HepG2 (cell line): Measurements from ENCODE around the gene PHIP. TPM values are rescaled to one million over a fixed set of nuclear protein-coding genes. Genes with fewer than 3 reads are reported as not detected.
A peak's percentile ranks its signal among the peaks of the same experiment; 100 is the strongest.

ENCODE experiments used
- ATAC-seq: fragments of 200-7000 bp; cut with Tn5 transposase; 3 replicates; pipeline ENCODE4 v1.9.1; 2020; ENCODE audit warnings: mild to moderate bottlenecking, moderate library complexity
- BruUV-seq: library from RNA; stranded (reverse); fragments of 400-500 nt; replicated peaks from 2 replicates; lab custom pipeline; 2021; lab: Mats Ljungman, UMichigan
- CTCF ChIA-PET: fragments of 300-600 bp; formaldehyde crosslinking; extraction: SDS; loops from one replicate; lab custom pipeline; 2021; ENCODE audit warnings: low total read pairs, inconsistent platforms, low intra/inter-chr PET ratio; lab: Yijun Ruan, JAX
- POLR2A ChIA-PET: fragments of 350-600 bp; sonication (Branson Sonifier 250); formaldehyde crosslinking; loops from one replicate; lab custom pipeline; 2020; ENCODE audit warnings: antibody characterized with exemption, inconsistent platforms; lab: Yijun Ruan, JAX
- DNase-seq: peaks from one replicate; pipeline ENCODE4 v3.0.0-alpha.2; 2015; ENCODE audit warnings: low spot score
- FAIRE-seq: peaks from 3 replicates; lab custom pipeline; 2011; peaks lifted over from hg19 to GRCh38; lab: Jason Lieb, UNC
- H2AFZ ChIP-seq: one replicate; pipeline ENCODE4 v1.6.1; 2011; ENCODE audit warnings: low read length, inconsistent platforms
- H3K27ac ChIP-seq: fragments of 300-600 bp; 3 replicates; pipeline ENCODE4 v1.8.0; 2011; ENCODE audit warnings: mixed run types, mild to moderate bottlenecking, mixed read lengths, low read length, inconsistent platforms; ENCODE audit not compliant: insufficient read depth; ENCODE audit errors: extremely low read length
- H3K27me3 ChIP-seq, 2 experiments: fragments of 200-600 bp in 1 of 2; 2 replicates in 1 of 2; 3 replicates in 1 of 2; pipeline versions ENCODE4 v1.6.0 to v1.8.0; 2011; ENCODE audit warnings: low read length in 2 of 2, mild to moderate bottlenecking in 2 of 2, moderate library complexity in 2 of 2, inconsistent platforms in 1 of 2; ENCODE audit not compliant: insufficient read depth in 2 of 2, control insufficient read depth in 1 of 2
- H3K36me3 ChIP-seq, 2 experiments: fragments of 200-600 bp in 1 of 2; replicated peaks in 1 of 2; 2 replicates in 1 of 2; 3 replicates in 1 of 2; pipeline versions ENCODE4 v1.5.1 to v1.8.0; 2011; ENCODE audit warnings: low read length in 2 of 2, inconsistent platforms in 1 of 2; ENCODE audit not compliant: insufficient read depth in 2 of 2, control insufficient read depth in 1 of 2
- H3K4me1 ChIP-seq: 2 replicates; pipeline ENCODE4 v1.5.1; 2012; ENCODE audit warnings: low read length, inconsistent platforms; ENCODE audit not compliant: insufficient read depth
- H3K4me2 ChIP-seq: 2 replicates; pipeline ENCODE4 v1.6.0; 2011; ENCODE audit warnings: low read depth, low read length, inconsistent platforms
- H3K4me3 ChIP-seq, 3 experiments: fragments of 200-600 bp in 1 of 3; sonication (generic), shearing (Covaris generic) in 1 of 3; replicated peaks in 1 of 3; 2 replicates each; pipeline ENCODE4 v1.5.1; 2011 to 2016; ENCODE audit warnings: low read length in 3 of 3, inconsistent platforms in 2 of 3, low read depth in 2 of 3, mild to moderate bottlenecking in 2 of 3, control low read depth in 1 of 3, mixed read lengths in 1 of 3; ENCODE audit not compliant: insufficient read depth in 1 of 3
- H3K79me2 ChIP-seq: one replicate; pipeline ENCODE4 v1.6.1; 2011; ENCODE audit warnings: low read length, inconsistent platforms; ENCODE audit not compliant: insufficient read depth
- H3K9ac ChIP-seq: 2 replicates; pipeline ENCODE4 v1.6.0; 2011; ENCODE audit warnings: mild to moderate bottlenecking, low read depth, low read length, inconsistent platforms; ENCODE audit not compliant: insufficient read depth
- H3K9me3 ChIP-seq: 2 replicates; pipeline ENCODE4 v1.5.1; 2012; ENCODE audit warnings: mild to moderate bottlenecking, low read length
- H4K20me1 ChIP-seq: 2 replicates; pipeline ENCODE4 v1.6.0; 2011; ENCODE audit warnings: inconsistent platforms, mild to moderate bottlenecking, low read length, moderate library complexity; ENCODE audit not compliant: insufficient read depth
- CEBPB ChIP-seq: IDR thresholded peaks from 2 replicates; pipeline ENCODE4 v1.6.1; 2011; ENCODE audit warnings: low read depth, low read length, improper control_type of control experiment, borderline replicate concordance
- CEBPZ ChIP-seq: IDR thresholded peaks from 2 replicates; pipeline ENCODE4 v1.6.1; 2012; ENCODE audit warnings: low read length, improper control_type of control experiment
- DNMT1 ChIP-seq: sonication (generic); formaldehyde crosslinking; IDR thresholded peaks from 2 replicates; pipeline ENCODE4 v1.5.1; 2020; ENCODE audit warnings: mild to moderate bottlenecking, missing genetic modification reagents
- E2F5 ChIP-seq: sonication (generic); formaldehyde crosslinking; conservative IDR thresholded peaks from 2 replicates; pipeline ENCODE4 v1.4.0; 2020; ENCODE audit warnings: missing genetic modification reagents
- FOSL1 ChIP-seq: sonication (generic); formaldehyde crosslinking; IDR thresholded peaks from 2 replicates; pipeline ENCODE4 v1.9.0; 2021; ENCODE audit warnings: missing genetic modification reagents, borderline replicate concordance
- FOSL2 ChIP-seq: sonication (generic); formaldehyde crosslinking; IDR thresholded peaks from 2 replicates; pipeline ENCODE4 v1.4.0; 2020; ENCODE audit warnings: missing genetic modification reagents
- FOXP1 ChIP-seq, 2 experiments: fragments of 450-650 bp in 1 of 2; IDR thresholded peaks; 2 replicates each; pipeline ENCODE4 v1.6.1; 2017 to 2018; ENCODE audit warnings: antibody characterized with exemption in 1 of 2
- GATAD1 ChIP-seq: IDR thresholded peaks from 2 replicates; pipeline ENCODE4 v1.6.1; 2016; ENCODE audit warnings: missing genetic modification reagents, missing compliant biosample characterization
- POGZ ChIP-seq: sonication (generic); formaldehyde crosslinking; IDR thresholded peaks from 2 replicates; pipeline ENCODE4 v1.4.0; 2020; ENCODE audit warnings: mild to moderate bottlenecking, missing genetic modification reagents
- RBM22 ChIP-seq: fragments of 200-400 bp; formaldehyde crosslinking; optimal IDR thresholded peaks from 2 replicates; pipeline ENCODE3; 2017; ENCODE audit warnings: mild to moderate bottlenecking, low read length, moderate library complexity
- RCOR2 ChIP-seq: IDR thresholded peaks from 2 replicates; pipeline ENCODE4 v1.6.1; 2016; ENCODE audit warnings: missing biosample characterization, missing genetic modification reagents
- TCF12 ChIP-seq, 2 experiments: fragments of 450-650 bp in 1 of 2; sonication (generic) in 1 of 2; formaldehyde crosslinking in 1 of 2; IDR thresholded peaks; 2 replicates each; pipeline versions ENCODE4 v1.6.1 to v1.8.0; 2017 to 2022; ENCODE audit warnings: antibody characterized with exemption in 1 of 2, mild to moderate bottlenecking in 1 of 2, missing genetic modification reagents in 1 of 2, moderate library complexity in 1 of 2
- ZFP37 ChIP-seq: sonication (generic); formaldehyde crosslinking; IDR thresholded peaks from 2 replicates; pipeline ENCODE4 v1.4.0; 2020; ENCODE audit warnings: missing genetic modification reagents, borderline replicate concordance
- ZNF12 ChIP-seq: sonication (generic); formaldehyde crosslinking; IDR thresholded peaks from 2 replicates; pipeline ENCODE4 v1.5.0; 2020; ENCODE audit warnings: missing genetic modification reagents
- ZNF264 ChIP-seq: sonication (generic); formaldehyde crosslinking; IDR thresholded peaks from 2 replicates; pipeline ENCODE4 v1.4.0; 2020; ENCODE audit warnings: missing genetic modification reagents
- ZNF276 ChIP-seq: sonication (generic); formaldehyde crosslinking; IDR thresholded peaks from 2 replicates; pipeline ENCODE4 v1.4.0; 2020; ENCODE audit warnings: mild to moderate bottlenecking, low read depth, missing genetic modification reagents
- ZNF564 ChIP-seq: sonication (generic); formaldehyde crosslinking; IDR thresholded peaks from 2 replicates; pipeline ENCODE4 v1.8.1; 2023; ENCODE audit warnings: mild to moderate bottlenecking, missing genetic modification reagents
- ZNF644 ChIP-seq: IDR thresholded peaks from 2 replicates; pipeline ENCODE4 v1.6.1; 2016; ENCODE audit warnings: low read depth
- ZNF777 ChIP-seq: sonication (generic); formaldehyde crosslinking; IDR thresholded peaks from 2 replicates; pipeline ENCODE4 v1.4.0; 2020; ENCODE audit warnings: missing genetic modification reagents
- ZNF891 ChIP-seq: sonication (generic); formaldehyde crosslinking; IDR thresholded peaks from 2 replicates; pipeline ENCODE4 v1.5.0; 2020; ENCODE audit warnings: mild to moderate bottlenecking, missing genetic modification reagents
- in situ Hi-C: cut with HindIII; loops from 2 replicates; pipeline ENCODE4 v1.10.0; 2017; ENCODE audit warnings: low pct_unique_long_range_greater_than_20kb; ENCODE audit not compliant: extremely low pct_ligation_motif_present
- intact Hi-C: fragments of 100-400 bp; cut with micrococcal nuclease; formaldehyde crosslinking; loops from one replicate; pipeline ENCODE4 v1.10.0; 2022; ENCODE audit not compliant: unreplicated experiment
- polyA plus RNA-seq, 8 experiments: library from polyadenylated mRNA; depleted of rRNA in 3 of 8; stranded (reverse) in 7 of 8; unstranded in 1 of 8; fragments of >200 nt; fragmentation: Illumina TruSeq in 4 of 8; extraction: Trizol in 4 of 8; gene quantifications; 2 replicates each; pipeline versions ENCODE4 v1.2.1 to v1.2.3, GENCODE V29; 2011 to 2016; ENCODE audit warnings: low read depth in 4 of 8, missing spikeins in 1 of 8, mixed read lengths in 1 of 8; ENCODE audit not compliant: insufficient read depth in 1 of 8
- total RNA-seq, 5 experiments: library from RNA; depleted of rRNA; stranded (reverse); fragments of >200 nt; fragmentation: Illumina TruSeq; extraction: Trizol; gene quantifications; 2 replicates each; pipeline ENCODE4 v1.2.3, GENCODE V29; 2016; ENCODE audit warnings: low read depth in 1 of 5

Gene PHIP
- total and polyA plus RNA-seq, 2 of the 13 experiments (the other 11 are each of a cell fraction or from before 2014, with no cell fraction given), result 6.5 to 23.5 TPM

- H3K27me3 ChIP-seq, result no peaks in the 10 kb centered on the region
- H3K4me2 ChIP-seq, result no peak overlapping the region
- POLR2A ChIA-PET, result no interaction called here
- no peak overlapping the region for H3K4me3 ChIP-seq
- DNase-seq (peak; percentile 27), ATAC-seq (peak; percentile 80), FAIRE-seq (peak; percentile 44)
- CTCF ChIA-PET, result no interaction called here
- H4K20me1 ChIP-seq, result no peaks in the 10 kb centered on the region
- peaks cover 19% of the 10 kb centered on the region for H3K4me1 ChIP-seq
- peaks cover 26% of the 10 kb centered on the region for H3K79me2 ChIP-seq
- H3K9ac ChIP-seq, result no peak overlapping the region
- in situ Hi-C loops, result no loop called here
- no peak overlapping the region for H3K27ac ChIP-seq
- H3K36me3 ChIP-seq, result peaks cover 8 to 12% of the 10 kb centered on the region in 2 experiments; a peak in 4 of 5 replicates
- H3K9me3 ChIP-seq, result no peaks in the 10 kb centered on the region
- BruUV-seq, result no TSS peak
- intact Hi-C loops, result no loop called here
- H2AFZ ChIP-seq, result no peak overlapping the region
- TF ChIP-seq ZNF564 (peak; percentile 96), FOXP1 (IDR thresholded peaks at IDR 0.05) (no peak), FOXP1 (CRISPR knock-in tag; IDR thresholded peaks at IDR 0.05) (0 out of 2 replicates have a peak, but pooled peaks have one; percentile 25), DNMT1 (CRISPR knock-in tag) (no peak), RBM22 (no peak), E2F5 (CRISPR knock-in tag) (no peak), GATAD1 (no peak), TCF12 (IDR thresholded peaks at IDR 0.05) (no peak), TCF12 (CRISPR knock-in tag; IDR thresholded peaks at IDR 0.05) (no peak), ZNF891 (no peak), POGZ (CRISPR knock-in tag) (peak; percentile 42; the same call in 1 of the 2 replicates), ZNF276 (no peak), CEBPB (no peak), RCOR2 (CRISPR knock-in tag) (no peak), ZNF777 (CRISPR knock-in tag) (no peak), ZNF12 (CRISPR knock-in tag) (peak; percentile 100), FOSL2 (CRISPR knock-in tag) (peak; percentile 59), FOSL1 (CRISPR knock-in tag) (0 out of 2 replicates have a peak, but pooled peaks have one; percentile 14), ZFP37 (CRISPR knock-in tag) (no peak), ZNF264 (CRISPR knock-in tag) (peak; percentile 99), ZNF644 (CRISPR knock-in tag) (0 out of 2 replicates have a peak, but pooled peaks have one; percentile 52), CEBPZ (no peak)
These were observed 40.0 kb downstream of the PHIP start for GRCh38 chr6:79038061-79038460.
